C4-2B (cell line): ENCODE measurements around the gene MIB2.

Source experiments
- H3K27ac ChIP-seq: fragments of 450-650 bp; 2 replicates; pipeline ENCODE4 v1.5.1; 2017
- CTCF ChIP-seq: fragments of 450-650 bp; conservative IDR thresholded peaks from 2 replicates; pipeline ENCODE4 v1.5.1; 2017; ENCODE audit warnings: mild to moderate bottlenecking
- ZFX ChIP-seq: fragments of 450-650 bp; IDR thresholded peaks from 2 replicates; pipeline ENCODE4 v1.6.1; 2017

The MIB2 gene

GRCh38 chr1:1627829-1628753, 12.8 kb downstream of the MIB2 start:
- no peak overlapping the region for H3K27ac ChIP-seq
- TF ChIP-seq ZFX (no peak), CTCF (no peak)

- TF ChIP-seq ZFX (no peak), CTCF (no peak)
- H3K27ac ChIP-seq: no peak overlapping the region
Observed at GRCh38 chr1:1628754-1629429, 13.6 kb downstream of the MIB2 start.

- H3K27ac ChIP-seq: no peak overlapping the region
Observed at GRCh38 chr1:1629430-1630190, 14.3 kb downstream of the MIB2 start.

GRCh38 chr1:1630191-1630964, 15.1 kb downstream of the MIB2 start:
- no peak overlapping the region for H3K27ac ChIP-seq
- no peak for TF ChIP-seq ZFX
- TF ChIP-seq CTCF: no peak

More at GRCh38 chr1:1629430-1630190, 14.3 kb downstream of the MIB2 start:
- TF ChIP-seq ZFX (no peak), CTCF (no peak)

GRCh38 chr1:1630965-1631781, 15.9 kb downstream of the MIB2 start:
- no peak overlapping the region for H3K27ac ChIP-seq

More at GRCh38 chr1:1630965-1631781, 15.9 kb downstream of the MIB2 start:
- TF ChIP-seq ZFX: no peak
- TF ChIP-seq CTCF: no peak
